PC-3 (cell line): ENCODE data around the gene ZNF750. TPM values are rescaled to one million over a fixed set of nuclear protein-coding genes. Genes with fewer than 3 reads are reported as not detected.

ENCODE experiments used
- ATAC-seq: fragments of 200-7000 bp; cut with Tn5 transposase; 2 replicates; pipeline ENCODE4 v1.9.1; 2020; ENCODE audit warnings: mild to moderate bottlenecking, moderate library complexity
- BruUV-seq: library from RNA; stranded (reverse); fragments of 400-500 nt; replicated peaks from 2 replicates; lab custom pipeline; 2021; lab: Mats Ljungman, UMichigan
- CTCF ChIA-PET: fragments of 300-600 bp; sonication (Branson Sonifier 250); formaldehyde crosslinking; loops from one replicate; lab custom pipeline; 2022; ENCODE audit warnings: antibody characterized with exemption; lab: Charles Lee
- POLR2A ChIA-PET: fragments of 300-600 bp; sonication (Branson Sonifier 250); formaldehyde crosslinking; loops from one replicate; lab custom pipeline; 2022; ENCODE audit warnings: antibody characterized with exemption; ENCODE audit not compliant: unreplicated experiment; lab: Charles Lee
- DNase-seq: peaks from one replicate; pipeline ENCODE4 v3.0.0-alpha.2; 2015
- H2AFZ ChIP-seq: fragments of 300-600 bp; sonication (generic); 2 replicates; pipeline ENCODE4 v1.6.0; 2016; ENCODE audit warnings: antibody characterized with exemption, low read length
- H3F3A ChIP-seq: fragments of 300-600 bp; sonication (generic); one replicate; pipeline ENCODE4 v1.6.0; 2017; ENCODE audit warnings: antibody characterized with exemption, low read length, control low read depth, mild to moderate bottlenecking; ENCODE audit not compliant: unreplicated experiment
- H3K27ac ChIP-seq: fragments of 300-600 bp; sonication (generic); 2 replicates; pipeline ENCODE4 v1.5.1; 2016; ENCODE audit warnings: mild to moderate bottlenecking, low read length
- H3K27me3 ChIP-seq: fragments of 300-600 bp; sonication (generic); 2 replicates; pipeline ENCODE4 v1.6.1; 2016; ENCODE audit warnings: low read length, mixed read lengths
- H3K36me3 ChIP-seq: fragments of 300-600 bp; sonication (generic); 2 replicates; pipeline ENCODE4 v1.6.1; 2016; ENCODE audit warnings: low read depth, mixed run types, low read length, mixed read lengths
- H3K4me1 ChIP-seq: fragments of 300-600 bp; sonication (generic); 2 replicates; pipeline ENCODE4 v1.5.1; 2016; ENCODE audit warnings: low read length; ENCODE audit not compliant: insufficient read depth
- H3K4me2 ChIP-seq: fragments of 300-600 bp; sonication (generic); 2 replicates; pipeline ENCODE4 v1.6.0; 2016; ENCODE audit warnings: low read length
- H3K4me3 ChIP-seq: fragments of 300-600 bp; sonication (generic); 2 replicates; pipeline ENCODE4 v1.5.1; 2016; ENCODE audit warnings: mild to moderate bottlenecking, low read length, mixed read lengths
- H3K79me2 ChIP-seq: fragments of 300-600 bp; sonication (generic); 2 replicates; pipeline ENCODE4 v1.6.1; 2017; ENCODE audit warnings: low read length, mixed read lengths
- H3K9ac ChIP-seq: fragments of 300-600 bp; sonication (generic); 2 replicates; pipeline ENCODE4 v1.6.0; 2016; ENCODE audit warnings: mild to moderate bottlenecking, low read length
- H3K9me2 ChIP-seq: fragments of 300-600 bp; sonication (generic); replicated peaks from 2 replicates; pipeline ENCODE4 v1.6.1; 2016; ENCODE audit warnings: mixed run types, low read length, mixed read lengths
- H3K9me3 ChIP-seq: fragments of 300-600 bp; sonication (generic); 2 replicates; pipeline ENCODE4 v1.6.1; 2016; ENCODE audit warnings: low read length, mixed read lengths
- H4K20me1 ChIP-seq: fragments of 300-600 bp; sonication (generic); 2 replicates; pipeline ENCODE4 v1.6.1; 2016; ENCODE audit warnings: low read length, mixed read lengths
- CTCF ChIP-seq: fragments of 300-600 bp; sonication (generic); conservative IDR thresholded peaks from 2 replicates; pipeline ENCODE4 v1.5.1; 2017; ENCODE audit warnings: antibody characterized with exemption, low read depth, mild to moderate bottlenecking, low read length
- EZH2 ChIP-seq: fragments of 300-600 bp; sonication (generic); IDR thresholded peaks from one replicate; pipeline ENCODE4 v1.6.1; 2017; ENCODE audit warnings: antibody characterized with exemption, mild to moderate bottlenecking, low read length; ENCODE audit not compliant: unreplicated experiment
- EZH2phosphoT487 ChIP-seq: fragments of 300-600 bp; sonication (generic); IDR thresholded peaks from 2 replicates; pipeline ENCODE4 v1.6.1; 2018; ENCODE audit warnings: mild to moderate bottlenecking, antibody characterized with exemption, low read length, borderline replicate concordance
- intact Hi-C: fragments of 100-400 bp; cut with micrococcal nuclease; formaldehyde crosslinking; loops from 2 replicates; pipeline ENCODE4 v1.9.0; 2023
- total RNA-seq: library from RNA; depleted of rRNA; stranded (reverse); fragments of >200 nt; gene quantifications from 2 replicates; pipeline ENCODE4 v1.2.3, GENCODE V29; 2014

Gene ZNF750
- total RNA-seq, 1 experiment from 2014 or later: not detected

DNA sequence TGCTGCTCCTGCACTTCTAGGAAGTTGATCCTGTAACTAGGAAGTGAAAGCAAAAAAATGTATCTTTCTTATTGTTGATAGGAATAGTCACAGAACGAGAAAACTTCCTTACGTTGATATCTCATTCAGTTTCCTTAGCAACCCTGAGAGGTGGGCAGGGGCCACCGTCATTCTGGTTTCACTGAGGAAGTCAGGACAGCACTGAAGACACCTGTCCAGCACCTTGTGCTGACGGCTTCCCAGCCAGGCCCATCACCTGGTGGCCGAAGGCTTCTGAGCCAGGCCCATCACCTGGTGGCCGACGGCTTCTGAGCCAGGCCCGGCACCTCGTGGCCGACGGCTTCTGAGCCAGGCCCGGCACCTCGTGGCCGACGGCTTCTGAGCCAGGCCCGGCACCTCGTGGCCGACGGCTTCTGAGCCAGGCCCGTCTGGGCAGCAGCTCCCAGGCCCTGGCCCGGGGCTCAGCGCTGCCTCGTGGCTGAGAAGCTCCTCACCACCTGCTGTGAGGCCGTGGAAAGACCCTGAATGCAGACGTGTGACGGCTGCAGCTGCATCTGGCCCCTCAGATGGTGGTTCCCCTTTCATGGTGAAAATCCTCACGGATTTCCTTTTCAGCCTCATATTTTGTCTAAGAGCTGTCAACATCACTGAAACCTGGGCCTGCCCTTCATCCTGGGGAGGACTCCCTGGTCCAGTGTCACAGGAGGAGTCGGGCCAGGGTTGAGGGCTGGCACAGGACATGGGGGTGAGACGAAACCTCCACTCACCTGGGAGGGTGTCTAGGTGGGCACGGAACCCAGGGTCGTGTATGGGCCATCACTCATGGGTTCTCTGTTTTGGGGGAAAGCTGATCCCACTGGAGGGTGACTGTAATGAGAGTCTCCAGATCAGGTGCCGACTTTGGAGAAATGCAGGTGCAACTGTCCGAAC lies 33.0 kb upstream of the ZNF750 start:
- no peaks in the 10 kb centered on the region for H3F3A ChIP-seq
- ATAC-seq (no peak), DNase-seq (no peak)
- H2AFZ ChIP-seq: no peak overlapping the region
- POLR2A ChIA-PET: no interaction called here
- H3K27ac ChIP-seq: no peak overlapping the region
- BruUV-seq: no TSS peak
- no peaks in the 10 kb centered on the region for H3K9me2 ChIP-seq
- intact Hi-C loops: no loop called here
- peaks cover 4% of the 10 kb centered on the region; the same call in 1 of the 2 replicates for H3K79me2 ChIP-seq
- peaks cover 27% of the 10 kb centered on the region for H3K4me1 ChIP-seq
- H3K9ac ChIP-seq: no peak overlapping the region
- no peaks in the 10 kb centered on the region; the same call in 1 of the 2 replicates for H3K36me3 ChIP-seq
- H3K4me3 ChIP-seq: no peak overlapping the region
- no peak for TF ChIP-seq CTCF
- TF ChIP-seq EZH2phosphoT487: no peak
- no peak for TF ChIP-seq EZH2
- no peaks in the 10 kb centered on the region for H3K27me3 ChIP-seq
- no peaks in the 10 kb centered on the region for H3K9me3 ChIP-seq
- H4K20me1 ChIP-seq: no peaks in the 10 kb centered on the region
- no peak overlapping the region for H3K4me2 ChIP-seq
- CTCF ChIA-PET: no interaction called here

DNA sequence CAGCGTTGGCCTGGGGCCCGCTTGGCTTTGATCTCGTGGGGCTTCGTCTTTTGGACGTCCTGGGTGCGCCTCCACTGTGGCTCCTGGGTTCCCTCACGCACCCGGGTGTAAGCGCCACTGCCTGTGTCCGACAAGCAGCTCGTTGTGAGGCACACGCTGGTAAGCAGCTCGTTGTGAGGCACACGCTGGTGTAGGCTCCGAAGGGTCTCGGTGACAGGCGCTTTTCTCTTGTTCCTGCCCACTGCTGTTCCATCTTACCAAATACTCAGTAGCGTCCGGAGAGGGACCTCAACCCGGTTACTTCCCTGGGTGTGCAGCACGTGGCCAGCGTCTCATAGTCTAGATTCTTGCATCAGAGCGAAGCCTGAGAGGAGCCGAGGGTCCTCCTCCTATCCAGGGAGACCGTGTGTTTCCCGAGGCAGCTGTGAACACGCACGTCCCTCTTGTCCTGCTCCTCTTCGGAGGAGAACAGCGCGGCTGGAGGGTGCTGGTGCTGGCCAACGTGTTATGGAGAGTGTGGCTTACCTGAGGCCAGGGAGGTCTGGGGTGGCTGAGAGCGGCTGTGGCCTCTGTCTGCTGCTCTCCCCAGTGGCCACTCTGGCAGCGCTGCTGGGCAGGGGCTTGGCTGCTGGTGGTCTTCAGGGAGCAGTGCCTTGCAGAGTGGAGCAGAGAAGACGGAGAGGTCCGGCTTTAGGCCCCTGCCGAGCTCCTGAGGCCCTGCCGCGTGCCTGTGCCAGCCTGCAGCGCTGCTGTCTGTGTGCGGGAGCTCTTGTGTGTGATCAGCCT lies 32.1 kb upstream of the ZNF750 start:
- no peaks in the 10 kb centered on the region for H3K9me2 ChIP-seq
- no TSS peak for BruUV-seq
- POLR2A ChIA-PET: no interaction called here
- no peaks in the 10 kb centered on the region for H3F3A ChIP-seq
- CTCF ChIA-PET: no interaction called here
- ATAC-seq (no peak), DNase-seq (no peak)
- H3K4me1 ChIP-seq: peaks cover 27% of the 10 kb centered on the region
- no peak overlapping the region for H2AFZ ChIP-seq
- no peak overlapping the region for H3K9ac ChIP-seq
- H3K4me2 ChIP-seq: no peak overlapping the region
- H3K36me3 ChIP-seq: no peaks in the 10 kb centered on the region; the same call in 1 of the 2 replicates
- intact Hi-C loops: no loop called here
- H3K27ac ChIP-seq: no peak overlapping the region
- no peak for TF ChIP-seq EZH2
- TF ChIP-seq EZH2phosphoT487: no peak
- no peak; the same call in 1 of the 2 replicates for TF ChIP-seq CTCF
- H4K20me1 ChIP-seq: no peaks in the 10 kb centered on the region
- H3K27me3 ChIP-seq: no peaks in the 10 kb centered on the region
- H3K4me3 ChIP-seq: no peak overlapping the region
- no peaks in the 10 kb centered on the region for H3K9me3 ChIP-seq
- peaks cover 4% of the 10 kb centered on the region; the same call in 1 of the 2 replicates for H3K79me2 ChIP-seq
